PC-9 (cell line): Measurements from ENCODE around the gene MAPK10. TPM values are rescaled to one million over a fixed set of nuclear protein-coding genes. Genes with fewer than 3 reads are reported as not detected.

ENCODE experiments used
- BruUV-seq: library from RNA; stranded (reverse); fragments of 400-500 nt; replicated peaks from 2 replicates; lab custom pipeline; 2021; lab: Mats Ljungman, UMichigan
- CTCF ChIA-PET: fragments of 300-600 bp; sonication (Branson Sonifier 250); formaldehyde crosslinking; loops from one replicate; lab custom pipeline; 2022; ENCODE audit warnings: antibody characterized with exemption; lab: Charles Lee
- POLR2A ChIA-PET: fragments of 300-600 bp; sonication (Branson Sonifier 250); formaldehyde crosslinking; loops from one replicate; lab custom pipeline; 2022; ENCODE audit warnings: antibody characterized with exemption; ENCODE audit not compliant: unreplicated experiment; lab: Charles Lee
- DNase-seq, 2 experiments: peaks; one replicate each; pipeline versions ENCODE4 v3.0.0 to v3.0.0-alpha.2; 2015 to 2022; ENCODE audit warnings: mixed read lengths in 1 of 2
- H2AFZ ChIP-seq: fragments of 200-600 bp; sonication (generic); 2 replicates; pipeline ENCODE4 v1.8.1; 2017; ENCODE audit warnings: antibody characterized with exemption
- H3F3A ChIP-seq: fragments of 200-600 bp; sonication (generic); 2 replicates; pipeline ENCODE4 v1.8.1; 2017; ENCODE audit warnings: antibody characterized with exemption, mild to moderate bottlenecking, low read depth; ENCODE audit not compliant: insufficient read depth
- H3K27ac ChIP-seq: fragments of 200-600 bp; sonication (generic); 2 replicates; pipeline ENCODE4 v1.6.1; 2016; ENCODE audit warnings: mixed run types
- H3K27me3 ChIP-seq: fragments of 200-600 bp; sonication (generic); 2 replicates; pipeline ENCODE4 v1.6.1; 2016; ENCODE audit warnings: low read depth, mixed run types; ENCODE audit not compliant: insufficient read depth
- H3K36me3 ChIP-seq: fragments of 200-600 bp; sonication (generic); 2 replicates; pipeline ENCODE4 v1.6.1; 2016; ENCODE audit warnings: low read depth, mixed run types
- H3K4me1 ChIP-seq: fragments of 200-600 bp; sonication (generic); replicated peaks from 2 replicates; pipeline ENCODE4 v1.6.1; 2016; ENCODE audit warnings: mixed run types; ENCODE audit not compliant: insufficient read depth
- H3K4me2 ChIP-seq: fragments of 200-600 bp; sonication (generic); 2 replicates; pipeline ENCODE4 v1.6.1; 2017; ENCODE audit warnings: mixed run types
- H3K4me3 ChIP-seq: fragments of 200-600 bp; sonication (generic); 2 replicates; pipeline ENCODE4 v1.6.1; 2016; ENCODE audit warnings: mixed run types
- H3K79me2 ChIP-seq: fragments of 200-600 bp; sonication (generic); 2 replicates; pipeline ENCODE4 v1.6.1; 2017; ENCODE audit warnings: low read depth, mixed run types
- H3K9me2 ChIP-seq: fragments of 200-600 bp; sonication (generic); 2 replicates; pipeline ENCODE4 v1.8.1; 2017; ENCODE audit warnings: mild to moderate bottlenecking; ENCODE audit not compliant: insufficient read depth
- H3K9me3 ChIP-seq: fragments of 200-600 bp; sonication (generic); 2 replicates; pipeline ENCODE4 v1.8.1; 2016; ENCODE audit warnings: low read depth; ENCODE audit not compliant: insufficient read depth
- H4K20me1 ChIP-seq: fragments of 200-600 bp; sonication (generic); 2 replicates; pipeline ENCODE4 v1.8.1; 2017; ENCODE audit not compliant: insufficient read depth
- CTCF ChIP-seq: fragments of 200-600 bp; sonication (generic); conservative IDR thresholded peaks from 2 replicates; pipeline ENCODE4 v1.6.1; 2017; ENCODE audit warnings: mixed run types, antibody characterized with exemption, mild to moderate bottlenecking, moderate library complexity
- EZH2 ChIP-seq: fragments of 200-600 bp; sonication (generic); IDR thresholded peaks from 2 replicates; pipeline ENCODE4 v1.8.0; 2017; ENCODE audit warnings: antibody characterized with exemption, low read depth
- intact Hi-C: fragments of 100-400 bp; cut with micrococcal nuclease; formaldehyde crosslinking; loops from one replicate; pipeline ENCODE4 v1.10.0; 2022; ENCODE audit not compliant: unreplicated experiment
- total RNA-seq: library from RNA; stranded (reverse); gene quantifications from 2 replicates; pipeline ENCODE4 v1.2.3, GENCODE V29; 2021

MAPK10 gene
- total RNA-seq, 1 experiment from 2014 or later: 4.2 TPM

GRCh38 chr4:86156531-86156930 lies 203.3 kb downstream of the MAPK10 start:
- intact Hi-C loops: no loop called here
- no peaks in the 10 kb centered on the region for H3K79me2 ChIP-seq
- H2AFZ ChIP-seq: no peak overlapping the region
- ChIA-PET POLR2A (no interaction called here), CTCF (no interaction called here)
- no peaks in the 10 kb centered on the region for H3K4me1 ChIP-seq
- no peak for TF ChIP-seq EZH2
- no peak for TF ChIP-seq CTCF
- no peaks in the 10 kb centered on the region for H3F3A ChIP-seq
- H3K36me3 ChIP-seq: no peaks in the 10 kb centered on the region
- H3K27ac ChIP-seq: no peak overlapping the region
- no peaks in the 10 kb centered on the region for H4K20me1 ChIP-seq
- BruUV-seq: no TSS peak
- H3K9me3 ChIP-seq: no peaks in the 10 kb centered on the region
- DNase-seq: no peak
- H3K9me2 ChIP-seq: no peaks in the 10 kb centered on the region
- H3K27me3 ChIP-seq: no peaks in the 10 kb centered on the region
- H3K4me2 ChIP-seq: no peak overlapping the region
- H3K4me3 ChIP-seq: no peak overlapping the region

- intact Hi-C loops: no loop called here
- no peaks in the 10 kb centered on the region for H3F3A ChIP-seq
- no peak for DNase-seq
- H3K4me2 ChIP-seq: no peak overlapping the region
- no peak overlapping the region for H3K27ac ChIP-seq
- no peaks in the 10 kb centered on the region for H3K9me2 ChIP-seq
- ChIA-PET POLR2A (no interaction called here), CTCF (no interaction called here)
- H3K36me3 ChIP-seq: no peaks in the 10 kb centered on the region
- BruUV-seq: no TSS peak
- no peaks in the 10 kb centered on the region for H3K9me3 ChIP-seq
- H3K79me2 ChIP-seq: no peaks in the 10 kb centered on the region
- no peak for TF ChIP-seq CTCF
- no peak for TF ChIP-seq EZH2
- no peaks in the 10 kb centered on the region for H3K27me3 ChIP-seq
- H3K4me1 ChIP-seq: no peaks in the 10 kb centered on the region
- no peak overlapping the region for H3K4me3 ChIP-seq
- no peaks in the 10 kb centered on the region for H4K20me1 ChIP-seq
- no peak overlapping the region for H2AFZ ChIP-seq
These were observed 204.1 kb downstream of the MAPK10 start for GRCh38 chr4:86155766-86156165.

- CTCF ChIA-PET: no interaction called here
- Histone ChIP-seq H3K79me2 (no peaks in the 10 kb centered on the region), H2AFZ (no peak overlapping the region), H3K9me2 (no peaks in the 10 kb centered on the region), H3K27me3 (no peaks in the 10 kb centered on the region), H3K9me3 (no peaks in the 10 kb centered on the region), H3K36me3 (no peaks in the 10 kb centered on the region), H3K4me3 (no peak overlapping the region), H3K27ac (no peak overlapping the region), H3F3A (no peaks in the 10 kb centered on the region), H4K20me1 (no peaks in the 10 kb centered on the region), H3K4me1 (no peaks in the 10 kb centered on the region), H3K4me2 (no peak overlapping the region)
- DNase-seq: no peak
- BruUV-seq: no TSS peak
- TF ChIP-seq EZH2 (no peak), CTCF (no peak)
- POLR2A ChIA-PET: no interaction called here
- intact Hi-C loops: no loop called here
These were observed 207.4 kb downstream of the MAPK10 start for GRCh38 chr4:86152454-86152853.
